Mesodermal cell (in vitro differentiated cells): ENCODE measurements around the gene CRELD2.

Experiments
- H3K27ac ChIP-seq: 2 replicates; pipeline ENCODE4 v1.7.0; 2013; ENCODE audit warnings: mild to moderate bottlenecking, low read depth, low read length, moderate library complexity; ENCODE audit not compliant: severe bottlenecking
- H3K36me3 ChIP-seq: 2 replicates; pipeline ENCODE4 v1.7.1; 2013; ENCODE audit warnings: mild to moderate bottlenecking, low read length, moderate library complexity; ENCODE audit not compliant: control insufficient read depth, insufficient read depth
- H3K4me1 ChIP-seq: one replicate; pipeline ENCODE4 v1.7.1; 2013; ENCODE audit warnings: mild to moderate bottlenecking, low read length; ENCODE audit not compliant: insufficient read depth, control insufficient read depth, poor library complexity, severe bottlenecking
- H3K4me3 ChIP-seq: 2 replicates; pipeline ENCODE4 v1.7.0; 2013; ENCODE audit warnings: low read length, control low read depth, mild to moderate bottlenecking; ENCODE audit not compliant: insufficient read depth, poor library complexity, severe bottlenecking; ENCODE audit errors: extremely low read depth
- H3K9me3 ChIP-seq: 2 replicates; pipeline ENCODE4 v1.7.1; 2013; ENCODE audit warnings: mild to moderate bottlenecking, low read length, moderate library complexity; ENCODE audit not compliant: control insufficient read depth
- WGBS, 2 experiments: methylation state at CpG; one replicate each; pipeline ENCODE4 v1.1.5; 2013; ENCODE audit warnings: missing lambda C conversion rate in 2 of 2; ENCODE audit not compliant: insufficient coverage in 2 of 2; 5-methylcytosine and 5-hydroxymethylcytosine counted together

The CRELD2 gene

GRCh38 chr22:49923445-49923844 lies 5.0 kb downstream of the CRELD2 start:
- no peak overlapping the region for H3K4me3 ChIP-seq
- no peak overlapping the region for H3K27ac ChIP-seq
- no peaks in the 10 kb centered on the region for H3K9me3 ChIP-seq
- no peaks in the 10 kb centered on the region for H3K4me1 ChIP-seq
- WGBS, 2 experiments: 79 to 82% methylated on average over 14 to 16 of the region's 16 CpGs
- peaks cover 20% of the 10 kb centered on the region for H3K36me3 ChIP-seq

- Histone ChIP-seq H3K36me3 (peaks cover 20% of the 10 kb centered on the region), H3K9me3 (no peaks in the 10 kb centered on the region), H3K4me1 (no peaks in the 10 kb centered on the region), H3K4me3 (no peak overlapping the region), H3K27ac (no peak overlapping the region)
- 92 to 94% methylated on average over 27 to 31 of the region's 31 CpGs for WGBS, 2 experiments
Observed at GRCh38 chr22:49924113-49924833, 5.8 kb downstream of the CRELD2 start.

GRCh38 chr22:49925525-49926128 lies 7.2 kb downstream of the CRELD2 start:
- Histone ChIP-seq H3K9me3 (no peaks in the 10 kb centered on the region), H3K4me1 (no peaks in the 10 kb centered on the region), H3K4me3 (no peak overlapping the region), H3K27ac (no peak overlapping the region), H3K36me3 (peaks cover 12% of the 10 kb centered on the region)
- 94 to 95% methylated on average over 23 to 24 of the region's 24 CpGs for WGBS, 2 experiments

- no peak overlapping the region for H3K27ac ChIP-seq
Observed at GRCh38 chr22:49926916-49927315, 8.5 kb downstream of the CRELD2 start.

GRCh38 chr22:49927483-49928184 lies 9.2 kb downstream of the CRELD2 start:
- Histone ChIP-seq H3K4me1 (peaks cover 2% of the 10 kb centered on the region), H3K36me3 (peaks cover 7% of the 10 kb centered on the region), H3K9me3 (no peaks in the 10 kb centered on the region), H3K27ac (no peak overlapping the region), H3K4me3 (no peak overlapping the region)
- WGBS, 2 experiments: 86 to 94% methylated on average over 20 to 26 of the region's 26 CpGs

More at GRCh38 chr22:49926916-49927315, 8.5 kb downstream of the CRELD2 start:
- Histone ChIP-seq H3K36me3 (peaks cover 7% of the 10 kb centered on the region), H3K4me1 (peaks cover 2% of the 10 kb centered on the region), H3K4me3 (no peak overlapping the region), H3K9me3 (no peaks in the 10 kb centered on the region)
- 79 to 83% methylated on average over 12 to 18 of the region's 18 CpGs for WGBS, 2 experiments

- WGBS, 2 experiments: 89% methylated on average over 8 of the region's 8 CpGs
- no peak overlapping the region for H3K27ac ChIP-seq
- peaks cover 2% of the 10 kb centered on the region for H3K4me1 ChIP-seq
- no peaks in the 10 kb centered on the region for H3K9me3 ChIP-seq
- H3K4me3 ChIP-seq: no peak overlapping the region
- H3K36me3 ChIP-seq: peaks cover 7% of the 10 kb centered on the region
Observed at GRCh38 chr22:49928185-49928495, 9.7 kb downstream of the CRELD2 start.

GRCh38 chr22:49928555-49929210 lies 10.2 kb downstream of the CRELD2 start:
- no peak overlapping the region for H3K27ac ChIP-seq
- H3K4me1 ChIP-seq: peaks cover 2% of the 10 kb centered on the region
- H3K9me3 ChIP-seq: no peaks in the 10 kb centered on the region
- 77% methylated on average over 24 to 32 of the region's 38 CpGs for WGBS, 2 experiments
- no peak overlapping the region for H3K4me3 ChIP-seq
- H3K36me3 ChIP-seq: peaks cover 7% of the 10 kb centered on the region

GRCh38 chr22:49929211-49929979 lies 11.0 kb downstream of the CRELD2 start:
- Histone ChIP-seq H3K4me1 (peaks cover 6% of the 10 kb centered on the region), H3K36me3 (peaks cover 7% of the 10 kb centered on the region), H3K4me3 (no peak overlapping the region), H3K9me3 (no peaks in the 10 kb centered on the region), H3K27ac (no peak overlapping the region)
- 10 to 15% methylated on average over 35 to 58 of the region's 75 CpGs for WGBS, 2 experiments

GRCh38 chr22:49929994-49930575 lies 11.7 kb downstream of the CRELD2 start:
- Histone ChIP-seq H3K4me1 (peaks cover 10% of the 10 kb centered on the region), H3K9me3 (no peaks in the 10 kb centered on the region), H3K4me3 (no peak overlapping the region), H3K27ac (no peak overlapping the region), H3K36me3 (peaks cover 7% of the 10 kb centered on the region)
- 70 to 74% methylated on average over 21 of the region's 21 CpGs for WGBS, 2 experiments
